SH-SY5Y (cell line): ENCODE data around the gene KLHL36.

ENCODE experiments used
- GATA2 ChIP-seq: IDR thresholded peaks from 2 replicates; pipeline ENCODE4 v1.6.1; 2011; ENCODE audit warnings: mild to moderate bottlenecking, low read depth, low read length
- GATA3 ChIP-seq: IDR thresholded peaks from 2 replicates; pipeline ENCODE4 v1.6.1; 2011; ENCODE audit warnings: low read depth, mild to moderate bottlenecking, low read length, moderate library complexity

DNA sequence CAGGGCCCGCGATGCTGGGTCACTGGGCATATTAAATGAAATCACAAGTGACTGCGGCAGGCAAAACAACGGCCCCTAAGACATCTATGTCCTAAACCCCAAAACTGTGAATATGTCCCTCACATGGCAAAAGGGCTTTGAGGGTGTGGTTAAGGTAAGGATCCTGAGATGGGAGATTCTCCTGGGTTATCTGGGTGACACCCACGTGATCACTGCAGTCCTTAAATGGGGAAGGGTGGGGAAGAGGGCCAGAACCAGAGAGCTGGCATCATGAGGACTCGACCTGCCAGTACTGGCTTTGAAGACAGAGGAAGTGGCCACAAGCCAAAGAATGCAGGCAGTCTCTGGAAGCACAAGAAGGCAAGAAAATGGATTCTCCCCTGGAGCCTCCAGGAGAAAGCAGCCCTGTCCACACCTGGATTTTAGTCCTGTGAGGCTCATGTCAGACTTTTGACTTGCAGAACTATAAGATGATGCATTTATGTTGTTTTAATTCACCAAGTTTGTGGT lies 42.9 kb upstream of the KLHL36 start:
- TF ChIP-seq GATA2 (no peak), GATA3 (no peak)
